ENCODE measurements around the gene TMEM132C.

Gene TMEM132C

DNA sequence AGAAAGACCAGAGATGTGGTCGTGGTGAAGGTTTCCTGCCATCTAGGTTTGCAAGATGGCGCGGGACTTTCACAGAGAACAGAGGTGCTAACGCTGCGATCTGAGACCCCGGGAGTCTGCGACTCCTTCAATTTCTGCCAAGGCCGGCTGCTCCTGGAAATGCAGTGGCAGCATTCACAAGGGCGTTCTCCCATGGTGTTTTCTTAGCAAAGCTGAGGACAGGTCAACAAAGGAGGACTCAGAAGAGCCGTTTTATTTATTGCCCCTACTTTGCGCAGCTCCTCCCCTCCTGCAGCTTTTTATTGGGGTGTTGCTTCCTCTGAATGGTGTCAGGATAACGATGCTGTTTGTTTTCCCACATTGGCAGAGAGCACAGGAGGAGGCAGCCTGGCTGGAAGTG, 86.3 kb downstream of the TMEM132C start:
- no peak for DNase-seq

DNA sequence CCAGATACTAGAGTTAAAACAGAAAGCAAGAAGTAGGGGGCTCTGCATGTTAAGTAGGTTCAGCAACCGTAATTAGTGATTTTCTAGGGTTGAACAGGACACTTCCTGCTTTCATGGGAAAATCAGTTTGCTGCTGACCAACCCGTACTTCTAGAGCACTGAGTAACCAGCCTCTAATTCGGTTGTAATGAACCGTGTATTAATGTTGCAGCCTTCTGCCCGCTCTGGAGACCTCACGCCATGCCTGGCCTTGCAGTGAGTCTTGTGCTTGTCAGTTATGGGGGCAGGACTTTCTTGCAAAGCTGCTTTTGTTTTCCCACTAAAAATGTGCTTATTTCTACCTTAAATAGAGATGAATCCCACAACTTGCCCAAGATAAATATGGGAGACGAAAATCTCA, 89.6 kb downstream of the TMEM132C start:
- DNase-seq, result no peak

DNA sequence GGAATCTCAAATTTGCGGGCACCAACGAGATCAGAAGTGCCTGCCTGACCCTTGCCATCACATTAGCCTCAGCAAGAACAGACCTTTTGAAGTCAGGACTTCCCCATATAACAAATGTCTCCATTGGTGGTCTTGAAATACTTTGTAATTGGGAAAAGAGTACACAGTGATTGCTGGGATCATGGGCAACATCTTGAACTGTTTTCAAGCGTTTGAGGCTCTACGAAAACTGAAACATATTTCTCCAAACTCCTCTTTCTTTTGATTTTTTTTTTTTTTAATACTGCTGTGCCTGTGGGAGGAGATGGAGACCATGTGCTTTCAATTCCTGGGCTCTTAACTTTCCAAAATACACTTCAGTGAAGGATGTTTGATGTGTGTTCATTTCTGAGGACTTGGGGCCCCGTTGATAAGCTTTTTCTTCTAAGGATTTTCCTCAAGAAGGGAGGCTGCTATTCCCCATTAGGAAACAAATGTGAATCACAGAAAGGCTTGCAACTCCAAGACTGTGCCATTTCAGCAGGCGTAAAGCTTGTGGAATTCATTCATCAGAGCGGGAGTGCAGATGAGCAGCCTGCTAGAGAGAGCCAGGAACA, 94.5 kb downstream of the TMEM132C start:
- no peak for DNase-seq

DNA sequence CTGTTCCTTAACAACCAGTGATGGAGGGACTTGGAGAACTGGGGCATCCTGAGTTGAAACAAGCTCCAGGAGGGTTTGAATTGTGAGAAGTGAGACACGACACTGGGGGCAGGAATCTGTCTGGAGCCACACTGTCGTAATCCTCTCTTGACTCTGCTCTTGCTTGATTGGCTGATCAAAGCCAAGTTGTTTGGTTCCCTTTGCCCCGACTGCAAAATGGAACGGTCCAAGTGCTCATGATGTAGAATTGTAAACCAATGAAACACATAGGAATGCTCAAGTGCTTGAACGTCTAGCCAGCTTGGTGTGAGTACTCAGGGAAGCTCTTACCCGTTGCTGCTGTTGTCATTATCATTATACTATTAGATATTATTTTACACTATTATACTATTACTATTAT, 98.1 kb downstream of the TMEM132C start:
- DNase-seq, result no peak

DNA sequence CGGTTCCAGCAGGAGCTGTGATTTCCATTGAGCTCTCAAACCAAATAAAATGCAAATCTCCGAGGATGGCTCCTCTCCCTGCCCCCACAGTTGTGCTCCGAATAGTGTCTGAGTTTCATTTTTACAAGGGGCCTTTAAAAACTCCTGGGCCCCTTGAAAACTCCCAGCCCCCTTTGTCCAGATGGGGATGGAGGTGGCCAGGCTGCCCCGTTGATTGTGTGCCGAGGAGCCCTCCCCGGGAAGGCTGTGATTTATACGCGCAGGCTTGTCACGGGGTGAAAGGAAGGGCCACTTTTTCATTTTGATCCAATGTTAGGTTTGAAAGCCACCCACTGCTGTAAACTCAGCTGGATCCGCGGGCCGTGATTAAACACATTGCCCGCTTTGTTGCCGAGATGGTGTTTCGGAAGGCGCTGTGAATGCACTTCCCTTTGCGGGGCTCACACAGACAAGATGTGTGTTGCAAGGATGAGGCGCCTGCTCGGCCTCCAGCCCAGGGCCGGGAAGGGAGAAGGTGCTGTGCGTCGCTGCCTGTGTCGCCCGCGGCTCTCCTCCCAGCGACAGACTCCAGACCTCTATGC, 98.8 kb downstream of the TMEM132C start:
- DNase-seq, result no peak

DNA sequence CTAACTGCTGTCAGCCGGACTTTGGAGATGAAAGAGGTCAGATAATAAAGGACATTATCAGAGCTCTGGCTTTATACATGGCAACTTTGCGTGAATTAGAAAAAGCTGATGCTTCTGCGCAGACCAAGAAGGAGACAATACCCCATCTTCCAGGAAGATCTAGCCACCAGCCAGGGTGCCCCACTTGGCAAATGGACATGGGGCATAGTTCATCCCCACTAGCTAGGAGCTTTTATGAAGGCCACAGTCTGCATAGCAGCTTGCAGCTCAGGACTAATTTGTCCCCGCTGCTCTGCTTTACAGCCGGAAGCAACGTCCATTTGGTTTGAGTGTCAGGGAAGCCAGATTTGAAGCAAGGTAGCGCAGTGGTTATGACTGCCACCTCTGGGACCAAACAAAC, 101.0 kb downstream of the TMEM132C start:
- no peak for DNase-seq

DNA sequence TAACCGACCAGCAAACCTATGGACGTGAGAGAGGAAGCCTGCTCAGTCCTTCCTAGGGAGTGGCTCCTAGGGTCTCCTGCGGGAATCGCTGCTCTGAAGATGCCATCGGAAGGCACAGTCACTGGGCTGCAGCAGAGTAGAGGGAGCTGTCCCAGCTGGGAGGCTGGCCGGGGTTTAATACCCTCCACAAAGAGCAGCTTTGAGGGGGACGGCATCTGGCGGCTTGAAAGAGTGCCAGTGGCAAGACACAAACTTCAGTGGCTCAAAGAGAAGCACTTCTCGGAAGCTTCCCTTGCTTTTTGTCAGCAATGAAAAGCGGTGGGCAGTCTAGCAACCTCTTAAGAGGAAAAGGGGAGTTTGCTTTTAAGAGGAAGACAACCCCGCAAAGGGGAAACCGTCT, 114.6 kb downstream of the TMEM132C start:
- DNase-seq, result no peak

DNA sequence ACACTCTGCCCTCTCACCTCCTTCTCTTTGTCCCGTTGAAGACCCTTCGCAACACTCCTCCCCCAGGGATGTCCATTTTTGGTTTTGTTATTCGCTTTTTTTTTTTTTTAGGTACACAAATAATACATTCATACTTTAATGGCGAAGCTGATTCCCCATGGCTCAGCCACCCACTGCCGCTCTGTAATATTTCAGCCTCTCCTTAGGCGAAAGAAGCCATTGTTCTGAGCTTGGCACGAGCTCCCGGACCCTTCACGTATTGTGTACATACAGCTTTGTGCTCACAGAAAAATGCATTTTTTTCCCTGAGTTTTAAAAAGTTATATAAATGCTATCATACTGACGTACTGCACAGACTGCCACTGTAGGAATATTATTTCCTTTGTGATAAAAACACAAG, 115.0 kb downstream of the TMEM132C start:
- DNase-seq, result no peak

DNA sequence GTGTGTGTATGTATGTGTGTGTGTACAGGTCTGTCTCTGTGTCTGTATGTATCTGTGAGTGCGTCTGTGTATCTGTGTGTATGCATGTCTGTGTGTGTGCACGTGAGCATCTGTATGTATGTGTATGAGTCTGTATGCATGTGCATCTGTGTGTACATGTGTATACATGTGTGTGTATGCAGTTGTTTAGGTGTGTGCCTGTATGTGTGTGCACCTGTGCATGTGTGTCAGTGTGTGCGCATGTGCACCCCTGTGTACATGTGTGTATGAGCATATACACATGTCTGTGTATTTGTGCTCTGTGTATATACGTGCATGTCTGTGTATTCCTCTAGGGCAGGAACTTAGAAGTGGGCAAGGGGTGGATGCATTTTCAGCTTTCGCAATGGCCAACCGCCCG, 116.0 kb downstream of the TMEM132C start:
- no peak for DNase-seq

DNA sequence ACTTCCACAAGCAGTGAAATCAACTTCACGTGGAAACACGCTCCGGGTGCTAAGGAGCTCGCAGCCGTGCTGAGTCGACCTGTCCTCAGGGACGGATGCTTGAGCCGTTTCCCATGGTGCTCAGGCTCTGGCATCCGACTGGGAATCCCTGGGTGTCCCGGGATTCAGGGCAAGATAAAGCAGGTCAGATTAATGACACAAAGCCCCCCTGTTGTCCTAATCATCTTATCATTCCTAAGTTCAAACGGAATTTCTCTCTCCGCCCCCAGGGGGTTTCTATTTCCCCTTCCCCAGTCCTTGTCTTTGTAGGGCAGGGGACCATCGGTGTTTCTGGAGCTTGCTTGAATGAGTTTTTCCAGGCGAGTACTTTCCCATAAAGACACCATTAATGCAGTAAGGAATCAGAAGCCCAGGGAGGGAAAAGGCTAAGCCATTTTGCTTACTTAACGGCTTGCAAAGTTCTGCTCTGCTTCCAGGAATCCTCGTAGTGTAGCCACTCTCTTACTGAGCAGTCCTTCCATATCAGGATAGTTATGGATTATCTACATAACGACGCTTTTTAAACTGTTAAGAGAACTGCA, 116.5 kb downstream of the TMEM132C start:
- no peak for DNase-seq

DNA sequence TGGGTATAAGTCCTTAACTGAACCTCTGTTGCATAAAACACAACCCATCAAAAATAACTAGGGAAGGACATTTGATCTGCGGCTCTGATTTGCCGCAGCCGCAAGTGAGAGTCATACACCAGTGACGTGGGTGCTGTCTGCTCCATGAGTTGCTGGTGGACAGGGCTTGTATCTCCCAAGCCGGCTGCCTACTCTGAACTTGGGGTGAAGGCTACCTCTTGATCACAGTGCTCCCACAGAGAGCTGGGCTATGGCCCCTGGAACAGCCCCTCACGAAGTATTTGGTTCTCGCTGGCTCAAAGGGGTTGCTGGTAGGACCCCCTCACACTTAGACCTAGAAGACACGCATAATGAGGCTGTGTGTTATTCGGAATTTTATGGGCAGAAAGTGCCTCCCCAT, 118.8 kb downstream of the TMEM132C start:
- no peak for DNase-seq

DNA sequence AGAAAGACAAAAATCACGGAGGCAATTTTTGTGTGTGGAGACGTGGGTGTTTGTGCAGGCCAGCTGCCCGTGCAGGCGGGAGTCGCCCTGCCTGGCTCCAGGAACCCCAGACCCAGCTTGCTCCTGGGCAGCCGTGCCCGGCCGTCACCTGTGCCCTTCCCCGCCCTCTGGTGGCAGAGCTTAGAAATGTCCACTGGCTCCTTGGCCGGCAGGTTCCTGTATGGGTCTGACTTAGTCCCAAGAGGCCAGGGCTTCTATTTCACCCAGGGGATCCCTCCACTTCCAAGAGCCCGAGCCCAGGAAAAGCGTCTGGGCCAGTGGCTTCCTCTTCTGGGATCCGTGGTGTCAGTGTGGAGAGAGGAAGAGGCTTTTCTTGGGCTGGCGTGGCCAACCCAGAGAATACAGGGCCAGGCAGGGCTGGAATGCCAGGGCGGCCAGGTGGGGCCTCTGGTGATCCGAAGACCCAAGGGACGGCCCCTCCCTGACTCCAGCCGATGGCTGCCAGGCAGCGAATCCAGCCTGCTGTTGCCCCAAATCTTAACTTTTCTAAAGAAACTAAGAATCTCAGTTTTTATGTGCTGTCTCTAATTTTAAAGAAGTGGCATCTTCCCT, 120.9 kb downstream of the TMEM132C start:
- DNase-seq, result no peak

DNA sequence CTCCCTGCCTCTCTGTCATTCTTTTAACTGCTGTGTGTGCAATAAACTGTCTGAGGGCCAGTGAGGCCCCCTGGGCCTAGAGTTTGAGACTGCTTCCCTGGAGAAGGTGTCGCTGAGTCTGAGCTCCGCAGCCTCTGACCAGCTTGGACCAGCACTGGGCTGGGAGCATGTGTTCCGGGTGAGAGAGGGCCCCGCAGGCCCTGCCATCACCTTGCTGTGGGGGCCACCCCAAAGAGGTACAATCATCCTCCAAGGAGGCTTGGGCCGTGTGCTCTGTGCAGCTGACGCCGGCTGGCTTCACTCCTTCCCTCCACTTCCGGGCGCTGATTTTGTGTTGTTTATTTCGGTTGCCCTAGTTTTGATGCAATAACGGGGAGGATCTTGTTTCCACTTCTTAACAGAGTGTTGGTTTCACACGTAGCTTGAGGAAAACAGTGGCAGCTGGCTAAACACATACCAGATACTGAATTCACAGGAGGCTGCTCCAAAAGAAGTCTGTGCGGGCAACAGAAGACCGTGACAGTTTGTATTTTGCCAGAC, 121.6 kb downstream of the TMEM132C start:
- DNase-seq, result no peak

DNA sequence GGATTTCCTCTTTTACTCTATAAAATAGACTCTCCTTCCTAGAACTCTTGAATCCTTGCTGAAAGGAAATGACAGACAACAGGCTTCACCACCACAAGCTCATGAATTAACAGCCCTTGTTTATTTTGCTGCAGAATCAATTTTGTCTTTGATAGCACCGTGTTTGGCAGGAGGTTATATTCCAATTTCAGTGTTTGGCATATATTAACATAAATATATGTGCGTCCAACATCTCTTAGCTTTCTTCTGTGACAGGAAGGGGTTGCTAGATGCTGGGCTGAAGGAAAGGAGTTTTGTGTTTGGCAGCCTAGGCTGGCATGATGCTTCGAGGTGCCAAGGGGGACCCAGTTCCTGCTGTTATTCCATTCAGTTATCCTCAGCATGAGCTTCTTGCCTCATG, 126.4 kb downstream of the TMEM132C start:
- no peak for DNase-seq

DNA sequence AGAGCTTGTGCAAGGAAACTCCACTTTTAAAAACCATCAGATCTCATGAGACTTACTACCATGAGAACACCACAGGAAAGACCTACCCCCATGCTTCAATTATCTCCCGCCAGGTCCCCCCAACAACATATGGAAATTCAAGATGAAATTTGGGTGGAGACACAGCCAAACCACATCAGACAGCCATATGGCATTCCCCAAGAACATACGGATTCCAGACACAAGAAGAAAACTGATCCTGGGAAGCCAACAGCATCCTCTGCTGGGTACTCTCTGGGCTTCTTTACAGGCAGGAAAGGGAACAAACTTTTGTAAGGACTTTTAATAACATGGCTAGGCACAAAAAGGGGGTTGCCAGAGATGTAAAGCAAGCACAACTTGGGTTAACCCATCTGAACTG, 127.2 kb downstream of the TMEM132C start:
- DNase-seq, result peak; percentile 25

DNA sequence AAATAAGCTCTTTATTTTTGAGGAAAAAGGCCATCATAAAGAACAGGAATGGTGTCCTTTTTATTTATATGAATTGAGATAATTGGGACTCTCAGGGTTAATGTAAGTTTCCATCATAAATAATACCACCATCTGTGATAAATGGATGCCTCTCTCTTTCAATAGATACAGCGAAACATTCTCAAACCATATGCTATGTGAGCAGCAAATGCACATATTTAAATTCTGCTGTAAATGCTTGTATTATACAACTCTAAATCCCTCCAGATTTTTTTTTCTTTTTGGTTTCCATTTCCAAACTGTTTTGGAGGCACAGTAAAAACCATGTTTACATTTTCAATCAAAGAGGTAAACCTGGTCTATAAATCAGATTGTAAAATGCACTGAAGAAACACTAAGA, 132.3 kb downstream of the TMEM132C start:
- no peak for DNase-seq

DNA sequence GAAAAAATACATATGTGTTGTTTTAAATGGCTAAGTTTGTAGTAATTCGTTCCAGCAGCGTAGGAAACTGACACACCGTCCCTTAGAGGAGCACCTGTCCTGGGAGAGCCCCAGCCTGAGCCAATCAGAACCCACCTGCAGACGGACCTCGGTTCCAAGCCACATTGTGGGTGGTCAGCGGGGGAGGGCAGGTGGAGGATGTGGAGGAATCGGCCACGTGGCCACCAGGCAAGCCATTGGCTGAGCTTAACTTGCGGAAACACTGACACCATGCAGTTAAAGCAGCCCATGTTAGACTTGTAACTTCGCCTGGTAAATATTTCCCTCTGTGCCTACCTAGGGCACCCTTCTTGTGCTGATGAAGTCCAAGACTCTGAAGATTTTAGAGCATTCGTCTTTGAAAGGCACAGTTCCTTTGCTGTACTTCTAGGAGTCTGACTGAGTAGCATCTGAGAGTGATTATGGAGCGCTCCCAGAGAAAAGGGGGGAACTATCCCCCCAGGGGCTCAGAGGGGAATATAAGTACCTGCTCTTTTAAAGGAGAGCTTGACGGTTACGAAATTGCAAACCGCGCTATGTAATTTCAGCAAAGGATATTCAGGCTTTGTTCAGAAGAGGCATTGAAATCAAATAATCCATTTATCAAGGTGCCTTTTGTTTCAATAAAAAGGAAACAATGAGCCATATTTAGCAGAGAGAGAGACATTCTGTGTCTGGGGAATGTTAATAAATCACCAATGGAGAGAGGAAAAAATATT, 135.7 kb downstream of the TMEM132C start:
- no peak for DNase-seq

DNA sequence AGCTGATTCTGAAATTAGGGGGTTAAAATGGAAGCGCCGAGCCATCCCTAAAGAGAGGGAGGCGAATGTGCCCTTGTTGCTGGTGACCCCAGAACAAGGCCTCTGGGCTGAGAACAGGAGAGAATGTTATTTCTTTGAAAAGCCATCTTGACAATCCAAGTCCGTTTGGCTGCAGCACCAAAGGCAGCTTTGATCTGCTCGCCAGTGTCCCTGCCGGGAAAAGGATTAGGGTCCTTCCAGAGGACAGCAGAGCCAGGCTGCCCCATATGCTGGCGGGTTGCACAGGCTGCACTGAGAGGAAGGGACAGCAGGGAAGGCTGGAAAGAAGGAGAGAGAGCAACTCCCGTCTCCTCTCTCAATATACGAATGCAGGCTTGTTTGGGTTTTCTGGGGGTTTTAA, 141.7 kb downstream of the TMEM132C start:
- no peak for DNase-seq

DNA sequence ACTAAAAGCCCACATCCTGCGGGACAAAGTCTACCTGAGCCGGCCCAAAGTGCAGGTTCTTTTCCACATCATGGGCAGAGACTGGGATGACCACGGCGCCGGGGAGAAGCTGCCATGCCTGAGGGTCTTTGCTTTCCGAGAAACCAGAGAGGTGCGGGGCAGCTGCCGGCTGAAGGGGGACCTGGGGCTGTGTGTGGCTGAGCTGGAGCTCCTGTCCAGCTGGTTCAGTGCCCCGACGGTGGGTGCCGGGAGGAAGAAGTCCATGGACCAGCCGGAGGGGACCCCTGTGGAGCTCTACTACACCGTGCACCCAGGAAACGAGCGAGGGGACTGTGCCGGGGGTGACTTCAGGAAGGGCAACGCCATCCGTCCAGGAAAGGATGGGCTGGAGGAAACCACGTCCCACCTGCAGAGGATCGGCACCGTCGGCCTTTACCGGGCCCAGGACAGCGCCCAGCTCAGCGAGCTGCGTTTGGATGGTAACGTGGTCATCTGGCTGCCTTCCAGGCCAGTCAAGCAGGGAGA, 148.1 kb downstream of the TMEM132C start:
- no peak for DNase-seq

DNA sequence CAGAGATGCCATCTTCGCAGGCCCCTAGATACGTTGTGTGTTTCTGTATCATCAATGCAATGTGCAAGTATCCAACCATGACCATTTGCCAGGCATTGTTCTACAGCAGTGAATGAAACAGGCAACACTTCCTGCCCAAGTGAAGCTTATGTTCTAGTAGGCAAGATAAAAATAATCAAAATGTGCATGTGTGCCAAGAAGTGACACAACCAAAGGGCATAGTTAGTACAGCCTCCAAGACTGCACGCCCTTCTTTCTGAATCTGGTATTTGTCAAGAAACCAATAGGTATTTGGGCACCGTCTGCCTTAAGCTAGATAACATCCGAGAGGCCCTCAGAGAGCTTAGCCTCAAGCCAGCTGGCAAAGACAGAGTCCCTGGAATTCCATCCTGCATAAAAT, 152.0 kb downstream of the TMEM132C start:
- no peak for DNase-seq

DNA sequence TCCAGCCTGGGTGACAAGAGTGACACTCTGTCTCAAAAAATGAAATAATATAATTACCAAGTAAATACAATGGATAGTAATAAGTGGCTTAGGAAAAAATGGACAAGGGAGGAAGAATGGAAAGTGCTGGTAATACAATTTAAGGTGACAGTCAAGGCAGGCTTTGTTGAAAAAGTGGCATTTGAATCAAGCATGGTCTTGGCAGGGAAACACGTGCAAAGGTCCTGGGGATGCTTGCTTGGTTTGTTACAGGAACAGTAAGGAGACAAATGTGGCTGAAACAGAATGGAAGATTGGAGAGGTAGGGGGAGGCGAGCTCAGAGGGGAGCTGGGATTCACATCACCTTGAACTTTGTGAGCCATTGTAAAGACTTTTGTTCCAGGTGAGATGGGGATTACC, 153.2 kb downstream of the TMEM132C start:
- DNase-seq, result no peak

DNA sequence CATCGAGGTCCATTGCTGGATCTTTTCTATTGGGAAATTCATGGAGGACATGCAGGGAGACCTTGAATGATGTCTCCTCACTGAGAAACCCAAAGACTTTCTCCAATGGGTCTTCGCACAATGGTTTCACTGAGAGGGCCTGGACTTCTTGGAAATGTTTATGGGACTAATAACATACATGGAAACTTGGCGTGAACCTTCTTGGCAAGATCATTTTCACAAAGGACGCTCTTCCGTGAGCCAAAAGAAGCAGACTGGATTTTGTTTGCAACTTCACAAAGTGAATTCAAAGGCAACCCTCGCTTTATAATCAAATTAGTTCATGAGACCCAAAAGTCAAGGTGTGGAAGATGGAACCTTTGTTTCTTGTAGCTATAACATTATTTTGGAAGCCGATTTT, 154.4 kb downstream of the TMEM132C start:
- no peak for DNase-seq

DNA sequence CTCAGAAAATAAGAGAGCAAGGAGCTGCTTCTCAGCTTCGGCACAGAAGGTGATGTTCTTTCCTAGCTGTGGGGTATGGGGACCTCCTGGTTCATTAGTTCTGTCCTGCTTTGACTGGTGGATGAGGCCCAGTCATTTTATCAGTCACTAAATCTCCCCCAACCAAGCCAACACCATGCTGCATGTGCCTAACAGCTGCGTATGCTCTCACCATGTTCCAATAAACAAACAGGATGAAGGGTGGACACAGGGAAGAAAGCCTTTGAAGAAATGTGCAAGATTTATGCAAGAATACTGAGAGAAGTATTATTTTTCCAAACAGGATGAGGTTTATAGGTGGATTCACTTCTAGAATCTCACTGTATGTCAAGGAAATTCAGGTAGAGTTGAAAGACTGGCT, 156.2 kb downstream of the TMEM132C start:
- no peak for DNase-seq
